Activated CD8-positive, alpha-beta memory T cell treated with anti-CD3 and anti-CD28 coated beads for 1 hour (primary cell): ENCODE data around the gene PFKL.
"Not testable (repeated sequence)": the region's sequence is repeated elsewhere in the genome, so short reads cannot be mapped to it uniquely, and the experiment has no call there.

Experiments used
- DNase-seq, 2 donors: peaks; one replicate each; pipeline ENCODE4 v3.0.0-alpha.2; 2020; ENCODE audit warnings: low read depth in 1 of 2; ENCODE audit errors: extremely low read depth in 1 of 2

Gene PFKL

GRCh38 chr21:44275041-44275440 is 24.8 kb upstream of the PFKL start:
- DNase-seq = no peak

DNA sequence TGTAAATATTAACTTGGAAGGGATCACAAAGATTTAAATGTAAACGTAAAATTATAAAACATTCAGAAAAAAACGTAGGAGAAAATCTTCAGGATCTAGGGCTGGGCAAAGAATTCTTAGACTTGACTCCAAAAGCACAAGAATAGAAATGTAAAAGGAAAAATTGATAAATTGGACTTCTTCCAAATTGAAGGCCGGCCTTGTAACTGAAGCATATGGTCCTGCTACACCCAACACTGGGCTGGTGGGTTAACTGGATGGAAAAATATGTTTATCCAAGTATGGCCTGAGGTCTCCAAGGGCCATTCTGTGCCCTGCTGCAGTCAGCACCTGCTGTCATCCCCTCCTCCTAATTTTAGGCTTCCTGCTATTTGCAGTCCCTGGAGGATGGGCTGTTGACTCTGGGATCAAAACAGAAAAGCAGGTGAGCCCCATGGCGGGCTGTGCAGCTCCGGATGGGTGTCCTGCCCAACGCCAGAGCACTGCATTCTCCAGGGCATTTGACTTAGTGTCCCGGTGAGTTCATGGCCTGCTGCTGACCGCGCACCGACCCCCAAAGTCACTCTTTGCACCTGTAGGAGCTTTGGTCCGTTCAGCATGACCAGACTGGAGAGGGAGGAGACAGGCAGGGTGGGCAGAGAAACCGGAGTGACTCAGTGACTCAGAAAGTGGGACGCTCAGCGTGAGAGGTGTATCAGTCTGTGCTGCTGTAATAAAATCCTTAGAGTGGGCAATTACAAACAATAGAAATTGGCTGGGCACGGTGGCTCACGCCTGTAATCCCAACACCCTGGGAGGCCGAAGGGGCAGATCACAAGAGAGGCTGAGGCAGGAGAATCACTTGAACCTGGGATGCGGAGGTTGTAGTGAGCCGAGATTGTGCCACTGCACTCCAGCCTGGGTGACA is 20.2 kb upstream of the PFKL start:
- no peak for DNase-seq

- no peak for DNase-seq
Observed at GRCh38 chr21:44281801-44282200, 18.1 kb upstream of the PFKL start.

- no peak for DNase-seq
Observed at GRCh38 chr21:44282370-44282769, 17.5 kb upstream of the PFKL start.

- not testable (repeated sequence) for DNase-seq
Observed at GRCh38 chr21:44283211-44283785, 16.6 kb upstream of the PFKL start.

GRCh38 chr21:44283948-44284347 is 15.9 kb upstream of the PFKL start:
- DNase-seq = no peak

DNA sequence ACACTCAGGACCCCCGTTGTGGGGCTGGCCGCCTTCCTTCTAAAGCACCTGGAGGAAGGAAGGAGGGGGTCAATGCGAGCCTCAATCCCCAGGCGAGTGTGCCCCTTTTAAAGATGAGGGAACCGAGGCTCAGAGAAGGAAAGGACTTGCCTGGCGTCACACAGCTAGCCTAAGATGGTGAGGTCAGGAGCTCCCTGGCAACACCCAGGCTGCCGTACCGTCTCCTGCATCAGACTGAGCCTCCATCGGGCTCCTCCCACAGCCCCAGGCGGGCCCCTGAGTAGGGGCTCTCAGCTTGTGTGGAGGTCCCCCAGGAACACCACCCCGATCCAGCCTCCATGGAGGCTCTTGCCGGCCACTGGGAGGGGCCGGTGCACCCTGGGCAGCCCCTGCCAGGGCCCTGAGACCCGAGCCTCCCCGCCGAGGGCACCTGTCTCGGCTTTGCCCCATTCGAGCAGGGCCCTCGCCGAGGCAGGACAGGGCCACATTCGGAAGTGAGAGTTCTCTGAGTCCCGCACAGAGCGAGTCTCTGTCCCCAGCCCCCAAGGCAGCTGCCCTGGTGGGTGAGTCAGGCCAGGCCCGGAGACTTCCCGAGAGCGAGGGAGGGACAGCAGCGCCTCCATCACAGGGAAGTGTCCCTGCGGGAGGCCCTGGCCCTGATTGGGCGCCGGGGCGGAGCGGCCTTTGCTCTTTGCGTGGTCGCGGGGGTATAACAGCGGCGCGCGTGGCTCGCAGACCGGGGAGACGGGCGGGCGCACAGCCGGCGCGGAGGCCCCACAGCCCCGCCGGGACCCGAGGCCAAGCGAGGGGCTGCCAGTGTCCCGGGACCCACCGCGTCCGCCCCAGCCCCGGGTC is 14.5 kb upstream of the PFKL start, which contains the start of gene AIRE:
Gene AIRE, plus strand, starts transcription at position 739 of the 855 bp plus-strand sequence. CDS start 131 bp downstream, outside the sequence.
- no peak for DNase-seq

DNA sequence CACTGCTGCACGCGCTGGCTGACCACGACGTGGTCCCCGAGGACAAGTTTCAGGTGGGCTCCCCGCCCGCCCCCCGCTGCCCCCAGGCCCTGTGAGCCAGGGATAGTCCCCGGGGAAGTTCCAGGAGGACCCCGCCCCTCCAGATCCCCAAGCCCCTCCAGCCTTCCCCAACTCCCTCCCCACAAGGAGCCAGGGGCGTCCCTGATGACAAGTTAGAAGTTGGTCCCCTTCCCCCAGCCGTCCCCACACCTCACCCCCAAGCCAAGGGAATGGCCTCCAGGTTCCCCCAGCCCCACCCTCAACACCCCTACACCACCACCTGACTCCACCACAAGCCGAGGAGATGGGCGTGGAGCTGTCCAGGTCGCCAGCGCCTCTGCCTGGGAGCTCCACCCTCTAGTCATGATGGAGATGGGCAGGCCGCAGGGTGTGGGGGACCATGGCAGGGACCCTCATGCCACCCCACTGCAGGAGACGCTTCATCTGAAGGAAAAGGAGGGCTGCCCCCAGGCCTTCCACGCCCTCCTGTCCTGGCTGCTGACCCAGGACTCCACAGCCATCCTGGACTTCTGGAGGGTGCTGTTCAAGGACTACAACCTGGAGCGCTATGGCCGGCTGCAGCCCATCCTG is 13.7 kb upstream of the PFKL start:
- DNase-seq = no peak

- DNase-seq = no peak
Observed at GRCh38 chr21:44286716-44287632, 12.9 kb upstream of the PFKL start.

DNA sequence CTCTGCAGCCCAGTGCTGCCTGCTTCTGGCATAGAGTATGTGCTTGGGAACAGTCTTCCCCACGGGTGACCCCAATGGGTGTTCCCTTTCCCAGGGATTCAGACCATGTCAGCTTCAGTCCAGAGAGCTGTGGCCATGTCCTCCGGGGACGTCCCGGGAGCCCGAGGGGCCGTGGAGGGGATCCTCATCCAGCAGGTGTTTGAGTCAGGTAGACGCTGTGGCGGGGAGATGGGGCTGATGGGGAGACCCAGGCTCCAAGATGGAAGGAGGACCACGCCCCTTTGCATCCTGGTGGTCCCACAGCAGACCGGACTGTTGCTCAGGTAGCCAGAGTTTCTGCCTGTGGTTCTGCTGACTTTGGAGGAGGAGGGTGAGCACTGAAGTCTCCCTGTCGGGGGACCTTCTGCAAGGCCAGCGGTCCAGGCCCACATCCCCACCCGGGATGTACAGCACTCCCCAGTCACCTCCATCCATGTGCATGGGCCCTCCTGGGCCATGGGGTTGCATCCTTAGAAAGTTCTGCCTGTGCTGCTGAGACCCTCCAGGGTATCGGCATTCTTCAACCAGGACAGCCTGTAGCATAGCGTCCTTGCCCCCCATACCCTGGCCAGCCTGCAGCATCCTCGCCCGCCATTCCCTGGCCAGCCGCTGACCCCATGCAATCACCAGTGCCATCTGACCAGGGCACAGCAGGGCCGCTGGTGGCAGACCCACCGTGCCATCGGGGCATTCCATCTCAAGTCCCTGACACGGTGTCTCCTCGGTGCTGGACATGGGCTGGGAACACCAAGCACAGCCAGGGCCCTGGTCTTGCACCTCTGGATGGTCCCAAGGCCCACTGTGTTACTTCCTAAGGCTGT is 11.4 kb upstream of the PFKL start:
- DNase-seq = no peak

DNA sequence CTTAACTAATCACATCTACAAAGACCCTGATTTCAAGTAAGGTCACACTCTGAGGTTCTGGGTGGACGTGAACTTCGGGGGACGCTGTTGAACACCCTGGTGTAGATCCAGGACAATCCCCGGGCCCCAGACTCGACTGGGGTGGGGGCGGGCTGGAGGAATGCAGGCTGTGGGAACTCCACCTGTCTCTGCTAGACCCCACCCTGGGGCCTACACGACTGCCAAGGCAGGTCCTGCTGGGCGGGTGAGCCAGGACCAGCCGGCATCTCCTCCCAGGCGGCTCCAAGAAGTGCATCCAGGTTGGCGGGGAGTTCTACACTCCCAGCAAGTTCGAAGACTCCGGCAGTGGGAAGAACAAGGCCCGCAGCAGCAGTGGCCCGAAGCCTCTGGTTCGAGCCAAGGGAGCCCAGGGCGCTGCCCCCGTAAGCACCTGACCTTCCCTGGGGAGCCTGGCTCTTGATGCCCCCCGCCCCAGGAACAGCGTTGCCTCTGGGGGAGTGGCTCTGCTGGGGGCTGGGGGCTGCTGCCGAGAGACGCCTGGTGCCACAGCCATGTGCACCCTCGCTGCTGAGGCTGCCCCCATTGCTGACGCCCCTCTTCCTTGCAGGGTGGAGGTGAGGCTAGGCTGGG is 10.4 kb upstream of the PFKL start:
- no peak for DNase-seq

GRCh38 chr21:44290327-44291077 is 9.4 kb upstream of the PFKL start:
- DNase-seq = no peak

DNA sequence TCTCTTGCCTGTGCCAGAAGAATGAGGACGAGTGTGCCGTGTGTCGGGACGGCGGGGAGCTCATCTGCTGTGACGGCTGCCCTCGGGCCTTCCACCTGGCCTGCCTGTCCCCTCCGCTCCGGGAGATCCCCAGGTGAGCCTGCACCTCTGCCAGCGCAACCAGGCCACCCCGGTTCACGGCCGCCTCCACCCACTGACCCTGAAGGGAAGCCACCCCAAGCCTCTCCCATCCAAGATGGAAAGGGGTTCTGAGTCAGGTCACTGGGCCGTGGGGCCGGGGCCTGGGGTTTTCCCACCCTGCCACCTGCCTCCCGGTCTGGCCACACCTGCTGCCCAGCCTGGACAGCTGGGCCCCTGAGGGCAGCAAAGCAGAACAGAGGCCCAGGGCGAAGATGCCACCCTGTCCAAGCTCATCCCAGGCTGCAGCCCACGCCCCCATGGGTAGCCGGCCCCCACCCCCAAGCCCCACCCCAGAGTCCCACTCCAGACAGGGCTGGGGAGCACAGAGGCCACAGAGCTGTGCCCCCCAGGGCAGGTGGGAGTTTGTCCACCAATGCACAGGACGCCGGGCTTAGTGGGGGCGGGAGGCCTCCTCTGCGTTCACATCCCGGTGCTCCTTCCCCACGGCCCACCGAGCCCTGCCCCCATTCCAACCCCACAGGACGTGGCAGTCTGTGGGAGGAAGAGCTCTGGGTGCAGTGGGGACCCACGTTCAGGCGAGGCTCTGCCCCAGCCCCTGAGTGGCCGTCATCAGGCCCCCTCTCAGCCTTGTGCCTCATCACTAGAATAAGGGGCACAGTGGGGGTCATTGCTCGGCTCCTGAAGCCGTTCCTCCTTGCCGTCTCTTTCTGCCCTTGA is 8.5 kb upstream of the PFKL start:
- DNase-seq = no peak

- no peak for DNase-seq
Observed at GRCh38 chr21:44291936-44292811, 7.7 kb upstream of the PFKL start.

DNA sequence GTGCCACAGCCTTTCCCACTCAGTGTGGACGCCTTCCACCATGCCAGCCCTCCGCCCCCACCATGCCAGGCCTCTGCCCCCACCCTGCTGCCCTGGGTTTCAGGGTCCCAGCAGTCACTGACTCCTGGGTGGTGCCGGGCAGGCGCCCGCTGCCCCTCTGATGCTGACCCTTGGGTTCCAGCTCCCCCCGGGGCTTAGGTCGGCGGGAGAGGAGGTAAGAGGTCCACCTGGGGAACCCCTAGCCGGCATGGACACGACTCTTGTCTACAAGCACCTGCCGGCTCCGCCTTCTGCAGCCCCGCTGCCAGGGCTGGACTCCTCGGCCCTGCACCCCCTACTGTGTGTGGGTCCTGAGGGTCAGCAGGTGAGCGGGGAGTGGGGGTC is 7.0 kb upstream of the PFKL start:
- no peak for DNase-seq
